ENCODE results near the gene FOXE3.

The FOXE3 gene

DNA sequence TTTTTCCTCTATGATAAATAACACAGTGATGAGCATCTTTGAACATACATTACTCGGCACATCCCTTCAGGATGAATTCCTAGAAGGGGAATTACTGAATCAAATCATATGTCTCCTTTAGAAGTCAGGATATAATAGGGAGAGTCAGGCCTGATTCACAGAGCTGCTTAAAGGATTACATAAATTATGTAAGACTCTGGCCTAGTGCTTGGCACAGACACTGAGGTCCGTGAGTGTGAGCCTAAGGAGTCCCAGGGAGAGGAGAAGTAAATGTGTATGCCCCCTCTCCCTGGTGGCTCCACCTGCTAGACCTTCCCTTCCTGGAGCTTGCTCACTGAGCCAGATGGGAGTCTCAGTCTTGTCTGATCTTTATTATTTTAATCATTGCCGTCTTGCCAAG is 8.6 kb upstream of the FOXE3 start:
- TF ChIP-seq, protein P1, sequence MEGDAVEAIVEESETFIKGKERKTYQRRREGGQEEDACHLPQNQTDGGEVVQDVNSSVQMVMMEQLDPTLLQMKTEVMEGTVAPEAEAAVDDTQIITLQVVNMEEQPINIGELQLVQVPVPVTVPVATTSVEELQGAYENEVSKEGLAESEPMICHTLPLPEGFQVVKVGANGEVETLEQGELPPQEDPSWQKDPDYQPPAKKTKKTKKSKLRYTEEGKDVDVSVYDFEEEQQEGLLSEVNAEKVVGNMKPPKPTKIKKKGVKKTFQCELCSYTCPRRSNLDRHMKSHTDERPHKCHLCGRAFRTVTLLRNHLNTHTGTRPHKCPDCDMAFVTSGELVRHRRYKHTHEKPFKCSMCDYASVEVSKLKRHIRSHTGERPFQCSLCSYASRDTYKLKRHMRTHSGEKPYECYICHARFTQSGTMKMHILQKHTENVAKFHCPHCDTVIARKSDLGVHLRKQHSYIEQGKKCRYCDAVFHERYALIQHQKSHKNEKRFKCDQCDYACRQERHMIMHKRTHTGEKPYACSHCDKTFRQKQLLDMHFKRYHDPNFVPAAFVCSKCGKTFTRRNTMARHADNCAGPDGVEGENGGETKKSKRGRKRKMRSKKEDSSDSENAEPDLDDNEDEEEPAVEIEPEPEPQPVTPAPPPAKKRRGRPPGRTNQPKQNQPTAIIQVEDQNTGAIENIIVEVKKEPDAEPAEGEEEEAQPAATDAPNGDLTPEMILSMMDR (IDR thresholded peaks at IDR 0.05; ENCODE audit: control extremely low read depth, extremely low read depth, low read depth, missing control alignments), result no peak
- POLR2A ChIA-PET, result no interaction called here
- no peak for DNase-seq (ENCODE audit: extremely low spot score)
- CTCF ChIA-PET, result interaction anchor here (1.2 to 2.8 kb wide), 3 partner anchors 18 to 30 kb away, joined by 3 to 11 read pairs (median 5); partner anchors contain the start of gene FOXD2

DNA sequence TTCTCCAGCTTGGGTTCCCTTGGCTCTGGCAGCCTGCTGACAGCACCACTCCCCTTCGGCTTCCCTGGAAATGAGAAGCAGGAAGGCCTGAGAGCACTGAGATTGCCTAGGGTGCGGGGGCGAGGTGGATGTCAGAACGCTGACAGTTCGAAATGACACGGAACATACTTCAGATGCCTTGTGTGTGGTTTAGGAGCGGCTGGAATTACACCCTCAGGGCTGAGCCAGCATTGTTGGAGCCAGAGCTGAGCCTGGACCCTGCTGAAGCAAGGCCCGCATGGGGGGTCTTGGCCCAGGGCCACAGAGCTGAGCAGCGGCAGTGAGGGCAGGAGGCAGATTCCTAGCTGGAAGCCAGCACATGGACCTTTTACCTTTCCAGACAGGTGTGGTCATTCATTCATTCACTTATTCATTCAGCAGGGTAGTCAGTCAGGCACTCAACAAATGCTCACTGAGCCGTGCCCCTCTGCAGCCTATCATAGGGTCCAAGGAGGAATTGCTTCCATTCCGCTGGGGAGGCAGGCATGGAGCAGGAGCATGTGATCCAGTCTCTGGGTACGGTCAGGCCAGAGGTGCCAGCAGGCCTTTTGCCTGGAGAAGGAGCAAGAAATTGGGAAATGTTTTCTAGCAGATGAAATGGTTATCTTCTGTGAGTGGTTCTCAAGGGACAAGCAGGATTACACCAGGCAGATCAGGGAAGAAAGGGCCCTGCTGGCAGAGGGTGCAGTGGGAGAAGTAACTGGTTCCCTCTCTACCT is 6.6 kb upstream of the FOXE3 start:
- DNase-seq (ENCODE audit: extremely low spot score), result no peak
- POLR2A ChIA-PET, result no interaction called here

DNA sequence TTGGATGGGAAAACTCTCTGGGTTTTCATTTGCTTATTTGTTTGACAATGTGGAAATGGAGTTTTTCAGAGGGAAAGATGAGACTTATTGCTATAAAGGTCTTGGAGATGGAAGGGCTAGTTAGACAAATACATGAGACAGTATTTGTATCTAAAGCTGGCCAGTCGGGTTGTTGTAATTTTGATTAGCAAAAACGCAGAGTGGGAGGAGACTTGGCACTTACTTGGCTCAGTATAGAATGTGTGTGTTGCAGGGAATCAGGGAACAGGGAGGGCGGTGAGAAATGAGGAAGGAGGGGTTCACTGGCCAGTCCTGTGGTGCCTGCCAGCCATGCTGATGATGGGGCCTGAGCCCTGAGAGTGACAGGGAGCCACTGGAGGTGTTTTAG is 6.0 kb upstream of the FOXE3 start:
- CTCF ChIA-PET, result no interaction called here
- POLR2A ChIA-PET, result no interaction called here

More for the DNA sequence above, 6.6 kb upstream of the FOXE3 start:
- TF ChIP-seq, protein P1 (IDR thresholded peaks at IDR 0.05; ENCODE audit: control extremely low read depth, extremely low read depth, low read depth, missing control alignments), result no peak
- CTCF ChIA-PET, result interaction anchor here (2.8 kb wide), 1 partner anchor 20 kb away, joined by 11 read pairs; no protein-coding TSS in a partner anchor

DNA sequence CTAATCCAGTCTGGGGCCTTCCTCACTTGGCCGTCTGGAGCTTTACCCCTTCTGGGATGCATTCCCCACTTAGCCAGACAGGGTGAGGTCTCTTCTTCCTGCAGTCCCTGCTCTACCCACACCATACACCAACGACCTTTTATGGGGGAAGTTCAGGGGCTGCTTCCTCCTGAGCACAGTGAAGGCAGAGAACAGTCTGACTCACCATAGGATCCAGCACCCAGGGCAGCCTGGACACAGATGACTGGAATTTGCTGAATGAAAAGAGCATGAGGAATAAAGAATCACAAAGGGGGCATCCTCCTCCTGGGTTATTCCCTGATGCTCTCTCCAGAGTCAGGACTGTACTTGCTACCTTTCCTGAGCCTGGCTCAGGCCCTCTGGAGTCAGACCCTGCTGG is 4.6 kb upstream of the FOXE3 start:
- TF ChIP-seq, protein P1 (IDR thresholded peaks at IDR 0.05; ENCODE audit: control extremely low read depth, extremely low read depth, low read depth, missing control alignments), result no peak
- ChIA-PET POLR2A (no interaction called here), CTCF (interaction anchor here (4.7 kb wide), 1 partner anchor 25 kb away, joined by 19 read pairs; the partner anchor contains the start of gene FOXD2)
- DNase-seq (ENCODE audit: extremely low spot score), result no peak

More for the DNA sequence above, 6.0 kb upstream of the FOXE3 start:
- DNase-seq (ENCODE audit: extremely low spot score), result no peak
- TF ChIP-seq, protein P1 (IDR thresholded peaks at IDR 0.05; ENCODE audit: control extremely low read depth, extremely low read depth, low read depth, missing control alignments), result no peak

DNA sequence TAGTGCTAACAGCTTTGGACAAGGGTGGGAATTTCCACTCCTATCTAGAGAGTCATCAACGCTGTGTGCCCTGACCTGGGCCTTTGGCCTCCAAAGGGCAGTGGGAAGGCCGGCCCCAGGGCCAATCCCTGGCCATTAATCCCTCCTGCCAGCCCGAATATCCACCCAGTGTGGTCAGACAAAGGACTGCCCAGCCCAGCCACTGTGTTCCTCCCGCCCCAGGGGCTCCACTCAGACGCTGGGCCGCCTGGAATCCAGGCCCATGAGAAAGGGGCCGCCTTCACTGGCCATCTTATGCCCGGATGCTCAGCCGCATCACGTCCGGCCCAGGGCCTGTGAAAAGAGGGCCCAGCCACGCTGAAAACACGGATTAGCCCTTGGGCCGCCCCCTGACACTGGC is 3.6 kb upstream of the FOXE3 start:
- POLR2A ChIA-PET, result no interaction called here

DNA sequence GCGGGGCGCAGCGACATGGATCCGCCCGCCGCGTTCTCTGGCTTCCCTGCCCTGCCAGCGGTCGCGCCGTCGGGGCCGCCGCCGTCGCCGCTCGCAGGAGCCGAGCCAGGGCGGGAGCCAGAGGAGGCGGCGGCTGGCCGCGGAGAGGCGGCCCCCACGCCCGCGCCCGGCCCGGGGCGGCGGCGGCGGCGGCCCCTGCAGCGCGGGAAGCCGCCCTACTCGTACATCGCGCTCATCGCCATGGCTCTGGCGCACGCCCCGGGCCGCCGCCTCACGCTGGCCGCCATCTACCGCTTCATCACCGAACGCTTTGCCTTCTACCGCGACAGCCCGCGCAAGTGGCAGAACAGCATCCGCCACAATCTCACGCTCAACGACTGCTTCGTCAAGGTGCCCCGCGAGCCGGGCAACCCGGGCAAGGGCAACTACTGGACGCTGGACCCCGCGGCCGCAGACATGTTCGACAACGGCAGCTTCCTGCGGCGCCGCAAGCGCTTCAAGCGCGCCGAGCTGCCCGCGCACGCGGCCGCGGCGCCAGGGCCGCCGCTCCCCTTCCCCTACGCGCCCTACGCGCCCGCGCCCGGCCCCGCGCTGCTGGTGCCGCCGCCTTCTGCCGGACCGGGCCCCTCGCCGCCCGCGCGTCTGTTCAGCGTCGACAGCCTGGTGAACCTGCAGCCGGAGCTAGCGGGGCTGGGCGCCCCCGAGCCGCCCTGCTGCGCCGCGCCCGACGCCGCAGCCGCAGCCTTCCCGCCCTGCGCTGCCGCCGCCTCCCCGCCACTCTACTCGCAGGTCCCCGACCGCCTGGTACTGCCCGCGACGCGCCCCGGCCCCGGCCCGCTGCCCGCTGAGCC is 459 bp downstream of the FOXE3 start:
- DNase-seq (ENCODE audit: extremely low spot score), result no peak
- POLR2A ChIA-PET, result no interaction called here

More for the DNA sequence above, 3.6 kb upstream of the FOXE3 start:
- no peak for DNase-seq (ENCODE audit: extremely low spot score)
- TF ChIP-seq, protein P1 (IDR thresholded peaks at IDR 0.05; ENCODE audit: control extremely low read depth, extremely low read depth, low read depth, missing control alignments), result no peak
- CTCF ChIA-PET, result interaction anchor here (1.0 to 4.7 kb wide), 3 partner anchors 9 to 24 kb away, joined by 3 to 19 read pairs (median 4); partner anchors contain the start of gene FOXD2

More for the DNA sequence above, 459 bp downstream of the FOXE3 start:
- CTCF ChIA-PET, result interaction anchor here (2.1 to 6.0 kb wide), 2 partner anchors 16 to 28 kb away, joined by 9 to 50 read pairs; no protein-coding TSS in a partner anchor
- TF ChIP-seq, protein P1 (IDR thresholded peaks at IDR 0.05; ENCODE audit: control extremely low read depth, extremely low read depth, low read depth, missing control alignments), result no peak

Measured in GM10248 (cell line).